Activated naive CD8-positive, alpha-beta T cell treated with anti-CD3 and anti-CD28 coated beads, Interleukin-2, amount 50 U/mL, for 24 hours (primary cell): ENCODE data around the gene GAN.
A peak's percentile ranks its signal among the peaks of the same experiment; 100 is the strongest.
"Not testable (repeated sequence)": the region's sequence is repeated elsewhere in the genome, so short reads cannot be mapped to it uniquely, and the experiment has no call there.

Source experiments
- ATAC-seq: fragments of 150-1000 bp; cut with Tn5 transposase; one replicate; pipeline ENCODE4 v1.10.0; 2021
- DNase-seq: peaks from one replicate; pipeline ENCODE4 v3.0.0; 2021
- H3K27ac Mint-ChIP-seq: one replicate; pipeline ENCODE4 v1.8.0; 2021; ENCODE audit warnings: mild to moderate bottlenecking, mixed read lengths
- H3K27me3 Mint-ChIP-seq: one replicate; pipeline ENCODE4 v1.8.0; 2021; ENCODE audit warnings: mixed read lengths
- H3K36me3 Mint-ChIP-seq: one replicate; pipeline ENCODE4 v1.8.0; 2021; ENCODE audit warnings: low read depth, mixed read lengths
- H3K4me1 Mint-ChIP-seq: one replicate; pipeline ENCODE4 v1.8.0; 2021; ENCODE audit warnings: mixed read lengths
- H3K4me3 Mint-ChIP-seq: one replicate; pipeline ENCODE4 v1.8.0; 2021; ENCODE audit warnings: mild to moderate bottlenecking, moderate library complexity, mixed read lengths
- H3K9me3 Mint-ChIP-seq: one replicate; pipeline ENCODE4 v1.8.0; 2021; ENCODE audit warnings: mixed read lengths

Gene GAN

GRCh38 chr16:81390840-81391239 lies 76.1 kb downstream of the GAN start:
- DNase-seq (no peak), ATAC-seq (no peak)
- H3K4me3 Mint-ChIP-seq = no peak overlapping the region
- no peaks in the 10 kb centered on the region for H3K27me3 Mint-ChIP-seq
- peaks cover 9% of the 10 kb centered on the region for H3K36me3 Mint-ChIP-seq
- H3K4me1 Mint-ChIP-seq = peaks cover 3% of the 10 kb centered on the region
- H3K9me3 Mint-ChIP-seq = no peaks in the 10 kb centered on the region
- no peak overlapping the region for H3K27ac Mint-ChIP-seq

GRCh38 chr16:81392011-81392410 lies 77.2 kb downstream of the GAN start:
- no peaks in the 10 kb centered on the region for H3K9me3 Mint-ChIP-seq
- no peak overlapping the region for H3K4me3 Mint-ChIP-seq
- peaks cover 3% of the 10 kb centered on the region for H3K4me1 Mint-ChIP-seq
- no peak for ATAC-seq
- no peaks in the 10 kb centered on the region for H3K27me3 Mint-ChIP-seq
- no peak overlapping the region for H3K27ac Mint-ChIP-seq
- DNase-seq = no peak
- H3K36me3 Mint-ChIP-seq = peaks cover 9% of the 10 kb centered on the region

- H3K27me3 Mint-ChIP-seq = no peaks in the 10 kb centered on the region
Observed at GRCh38 chr16:81394416-81394815, 79.7 kb downstream of the GAN start.

GRCh38 chr16:81394966-81395655 lies 80.3 kb downstream of the GAN start:
- Mint-ChIP-seq H3K4me1 (peaks cover 3% of the 10 kb centered on the region), H3K27me3 (no peaks in the 10 kb centered on the region), H3K27ac (no peak overlapping the region), H3K4me3 (no peak overlapping the region), H3K9me3 (no peaks in the 10 kb centered on the region), H3K36me3 (peaks cover 9% of the 10 kb centered on the region)
- ATAC-seq = no peak
- no peak for DNase-seq

More at GRCh38 chr16:81394416-81394815, 79.7 kb downstream of the GAN start:
- H3K4me1 Mint-ChIP-seq = peaks cover 3% of the 10 kb centered on the region
- no peak for DNase-seq
- no peak overlapping the region for H3K4me3 Mint-ChIP-seq
- no peak for ATAC-seq
- peaks cover 9% of the 10 kb centered on the region for H3K36me3 Mint-ChIP-seq
- H3K9me3 Mint-ChIP-seq = no peaks in the 10 kb centered on the region
- H3K27ac Mint-ChIP-seq = no peak overlapping the region

GRCh38 chr16:81397058-81397878 lies 82.5 kb downstream of the GAN start:
- Mint-ChIP-seq H3K27ac (no peak overlapping the region), H3K9me3 (no peaks in the 10 kb centered on the region), H3K27me3 (no peaks in the 10 kb centered on the region), H3K4me3 (no peak overlapping the region), H3K4me1 (peaks cover 3% of the 10 kb centered on the region), H3K36me3 (no peaks in the 10 kb centered on the region)
- ATAC-seq (no peak), DNase-seq (no peak)

GRCh38 chr16:81397879-81398520 lies 83.2 kb downstream of the GAN start:
- H3K27ac Mint-ChIP-seq = no peak overlapping the region
- ATAC-seq (no peak), DNase-seq (no peak)
- H3K4me1 Mint-ChIP-seq = peaks cover 3% of the 10 kb centered on the region
- H3K9me3 Mint-ChIP-seq = no peaks in the 10 kb centered on the region
- no peak overlapping the region for H3K4me3 Mint-ChIP-seq
- H3K36me3 Mint-ChIP-seq = no peaks in the 10 kb centered on the region
- no peaks in the 10 kb centered on the region for H3K27me3 Mint-ChIP-seq

- H3K27me3 Mint-ChIP-seq = peaks cover 2% of the 10 kb centered on the region
Observed at GRCh38 chr16:81399909-81400308, 85.1 kb downstream of the GAN start.

GRCh38 chr16:81401035-81401950 lies 86.5 kb downstream of the GAN start:
- Mint-ChIP-seq H3K4me3 (no peak overlapping the region), H3K4me1 (peaks cover 2% of the 10 kb centered on the region), H3K9me3 (no peaks in the 10 kb centered on the region), H3K27me3 (peaks cover 2% of the 10 kb centered on the region), H3K36me3 (no peaks in the 10 kb centered on the region), H3K27ac (no peak overlapping the region)
- DNase-seq = no peak
- ATAC-seq = no peak

More at GRCh38 chr16:81399909-81400308, 85.1 kb downstream of the GAN start:
- H3K4me1 Mint-ChIP-seq = peaks cover 2% of the 10 kb centered on the region
- no peaks in the 10 kb centered on the region for H3K36me3 Mint-ChIP-seq
- ATAC-seq (no peak), DNase-seq (no peak)
- H3K9me3 Mint-ChIP-seq = no peaks in the 10 kb centered on the region
- no peak overlapping the region for H3K27ac Mint-ChIP-seq
- no peak overlapping the region for H3K4me3 Mint-ChIP-seq

- Mint-ChIP-seq H3K9me3 (no peaks in the 10 kb centered on the region), H3K27me3 (peaks cover 2% of the 10 kb centered on the region), H3K4me1 (peaks cover 2% of the 10 kb centered on the region), H3K4me3 (no peak overlapping the region), H3K27ac (no peak overlapping the region), H3K36me3 (no peaks in the 10 kb centered on the region)
- DNase-seq (no peak), ATAC-seq (no peak)
Observed at GRCh38 chr16:81403208-81403600, 88.4 kb downstream of the GAN start.

GRCh38 chr16:81403601-81404391 lies 89.0 kb downstream of the GAN start:
- no peaks in the 10 kb centered on the region for H3K9me3 Mint-ChIP-seq
- H3K36me3 Mint-ChIP-seq = no peaks in the 10 kb centered on the region
- no peak overlapping the region for H3K4me3 Mint-ChIP-seq
- ATAC-seq = peak; percentile 91
- peaks cover 2% of the 10 kb centered on the region for H3K27me3 Mint-ChIP-seq
- no peak overlapping the region for H3K27ac Mint-ChIP-seq
- H3K4me1 Mint-ChIP-seq = peaks cover 2% of the 10 kb centered on the region
- DNase-seq = peak; percentile 90

- not testable (repeated sequence) for H3K4me1 Mint-ChIP-seq, DNase-seq, ATAC-seq, H3K27me3 Mint-ChIP-seq, H3K4me3 Mint-ChIP-seq, H3K36me3 Mint-ChIP-seq, H3K27ac Mint-ChIP-seq, H3K9me3 Mint-ChIP-seq
Observed at GRCh38 chr16:81405002-81405401, 90.2 kb downstream of the GAN start.

GRCh38 chr16:81405702-81406113 lies 90.9 kb downstream of the GAN start:
- Mint-ChIP-seq H3K4me1 (peaks cover 2% of the 10 kb centered on the region), H3K4me3 (no peak overlapping the region), H3K9me3 (no peaks in the 10 kb centered on the region), H3K27ac (no peak overlapping the region), H3K36me3 (no peaks in the 10 kb centered on the region), H3K27me3 (peaks cover 2% of the 10 kb centered on the region)
- ATAC-seq = no peak
- DNase-seq = no peak

- Mint-ChIP-seq H3K36me3 (no peaks in the 10 kb centered on the region), H3K4me3 (no peak overlapping the region)
Observed at GRCh38 chr16:81408409-81408950, 93.7 kb downstream of the GAN start.

More at GRCh38 chr16:81408409-81408950, 93.7 kb downstream of the GAN start:
- no peak for ATAC-seq
- Mint-ChIP-seq H3K4me1 (peaks cover under 1% of the 10 kb centered on the region), H3K9me3 (no peaks in the 10 kb centered on the region), H3K27me3 (peaks cover 2% of the 10 kb centered on the region), H3K27ac (no peak overlapping the region)
- DNase-seq = no peak
